Upper lobe of left lung (tissue), 6 donors: ENCODE data around the gene FLYWCH2. TPM values are rescaled to one million over a fixed set of nuclear protein-coding genes. Genes with fewer than 3 reads are reported as not detected.

Experiments
- ATAC-seq, 2 donors: fragments of 200-7000 bp; cut with Tn5 transposase; one replicate each; pipeline ENCODE4 v1.9.1; 2022; ENCODE audit warnings: mild to moderate bottlenecking in 2 of 2, moderate library complexity in 2 of 2; ENCODE audit not compliant: low FRiP score in 2 of 2
- DNase-seq, 2 donors: peaks; one replicate each; pipeline ENCODE4 v3.0.0-alpha.2; 2019 to 2020
- H3K27ac ChIP-seq, 4 donors: fragments of 200-600 bp; sonication (generic); one replicate each; pipeline ENCODE4 v1.5.1; 2016 to 2019
- H3K27me3 ChIP-seq, 4 donors: fragments of 200-600 bp; sonication (generic); one replicate each; pipeline ENCODE4 v1.5.1; 2017 to 2019
- H3K36me3 ChIP-seq, 4 donors: fragments of 200-600 bp; sonication (generic); one replicate each; pipeline ENCODE4 v1.5.1; 2016 to 2019
- H3K4me1 ChIP-seq, 4 donors: fragments of 200-600 bp; sonication (generic); one replicate each; pipeline ENCODE4 v1.5.1; 2018 to 2019
- H3K4me3 ChIP-seq, 4 donors: fragments of 200-600 bp; sonication (generic); one replicate each; pipeline ENCODE4 v1.5.1; 2017 to 2019; ENCODE audit warnings: mild to moderate bottlenecking in 2 of 4, moderate library complexity in 1 of 4
- H3K9me3 ChIP-seq, 4 donors: fragments of 200-600 bp; sonication (generic); one replicate each; pipeline ENCODE4 v1.5.1; 2018 to 2019
- CTCF ChIP-seq, 6 experiments: fragments of 450-650 bp in 4 of 6; fragments of 200-600 bp in 2 of 6; sonication (generic) in 2 of 6; IDR thresholded peaks; one replicate each; pipeline ENCODE4 v1.5.1; 2016 to 2019; ENCODE audit warnings: antibody characterized with exemption in 6 of 6
- EP300 ChIP-seq, 4 donors: sonication (generic); formaldehyde crosslinking; IDR thresholded peaks; one replicate each; pipeline ENCODE4 v1.5.1; 2017; ENCODE audit warnings: antibody characterized with exemption in 4 of 4, control low read depth in 2 of 4
- POLR2A ChIP-seq, 4 donors: fragments of 450-650 bp; IDR thresholded peaks; one replicate each; pipeline ENCODE4 v1.5.1; 2016 to 2017; ENCODE audit warnings: antibody characterized with exemption in 4 of 4, mild to moderate bottlenecking in 2 of 4
- POLR2AphosphoS5 ChIP-seq, 2 donors: sonication (generic); formaldehyde crosslinking; IDR thresholded peaks; one replicate each; pipeline ENCODE4 v1.5.1; 2017; ENCODE audit warnings: antibody characterized with exemption in 2 of 2
- WGBS, 2 donors: methylation state at CpG; one replicate each; pipeline ENCODE4 v1.1.5; 2017 to 2018; 5-methylcytosine and 5-hydroxymethylcytosine counted together
- total RNA-seq, 6 donors: library from RNA; depleted of rRNA in 4 of 6; stranded (reverse); fragments of >200 nt in 4 of 6; gene quantifications; one replicate each; pipeline versions ENCODE4 v1.1.0 to v1.2.1, GENCODE V29; 2016 to 2021
- donor health status: DM: no; HTN: no; CAD: no; lungs with moderate emphysema.
- donor health status: DM: no; HTN: yes; CAD: no; lungs with severe emphysema.

The FLYWCH2 gene
- total RNA-seq, 6 donors from 2014 or later: 31.2 to 70.1 (median 39.7) TPM

GRCh38 chr16:2902337-2903130 lies 19.5 kb downstream of the FLYWCH2 start:
- H3K27ac ChIP-seq: no peak overlapping the region
- TF ChIP-seq EP300 (IDR thresholded peaks at IDR 0.05) (no peak), POLR2AphosphoS5 (IDR thresholded peaks at IDR 0.05) (no peak), POLR2A (IDR thresholded peaks at IDR 0.05) (no peak), CTCF (IDR thresholded peaks at IDR 0.05) (no peak)
- no peaks in the 10 kb centered on the region for H3K27me3 ChIP-seq
- no peak overlapping the region for H3K4me3 ChIP-seq
- DNase-seq: no peak
- ATAC-seq: no peak
- no peaks in the 10 kb centered on the region for H3K9me3 ChIP-seq
- peaks cover 0 to 13% (median 4%) of the 10 kb centered on the region in 4 donors for H3K36me3 ChIP-seq
- peaks cover 12 to 25% (median 15%) of the 10 kb centered on the region in 4 donors for H3K4me1 ChIP-seq
- WGBS, 2 donors: 94 to 95% methylated on average over 9 of the region's 9 CpGs

- no peaks in the 10 kb centered on the region for H3K9me3 ChIP-seq
- no peaks in the 10 kb centered on the region for H3K27me3 ChIP-seq
- peak; percentile 93 to 96 for DNase-seq
- peak overlapping the region; percentile 86 to 95 (median 92) for H3K27ac ChIP-seq
- WGBS, 2 donors: 1 to 3% methylated on average over 23 to 56 of the region's 62 CpGs
- peaks cover 0 to 5% (median 1%) of the 10 kb centered on the region in 4 donors for H3K36me3 ChIP-seq
- TF ChIP-seq EP300 (IDR thresholded peaks at IDR 0.05) (no peak), CTCF (IDR thresholded peaks at IDR 0.05) (peak; percentile 86 to 96 (median 92)), POLR2A (IDR thresholded peaks at IDR 0.05) (peak in 1 of 4 donors; percentile 55), POLR2AphosphoS5 (IDR thresholded peaks at IDR 0.05) (peak; percentile 23 to 46)
- H3K4me3 ChIP-seq: peak overlapping the region; percentile 62 to 88 (median 86)
- peak; percentile 85 to 86 for ATAC-seq
- peaks cover 12 to 26% (median 15%) of the 10 kb centered on the region in 4 donors for H3K4me1 ChIP-seq
These were observed 21.3 kb downstream of the FLYWCH2 start for GRCh38 chr16:2904100-2904921.

GRCh38 chr16:2904922-2905240 lies 21.9 kb downstream of the FLYWCH2 start:
- no peak for DNase-seq
- TF ChIP-seq EP300 (IDR thresholded peaks at IDR 0.05) (no peak), POLR2AphosphoS5 (IDR thresholded peaks at IDR 0.05) (no peak), POLR2A (IDR thresholded peaks at IDR 0.05) (no peak), CTCF (IDR thresholded peaks at IDR 0.05) (no peak)
- no peaks in the 10 kb centered on the region for H3K9me3 ChIP-seq
- no peaks in the 10 kb centered on the region for H3K36me3 ChIP-seq
- peaks cover 12 to 26% (median 15%) of the 10 kb centered on the region in 4 donors for H3K4me1 ChIP-seq
- no peaks in the 10 kb centered on the region for H3K27me3 ChIP-seq
- peak overlapping the region; percentile 62 to 88 (median 86) for H3K4me3 ChIP-seq
- WGBS, 2 donors: 0 to 1% methylated on average over 8 to 28 of the region's 32 CpGs
- no peak for ATAC-seq
- peak overlapping the region; percentile 86 to 95 (median 92) for H3K27ac ChIP-seq

GRCh38 chr16:2905241-2905987 lies 22.4 kb downstream of the FLYWCH2 start:
- ATAC-seq (peak; percentile 93 to 98), DNase-seq (peak; percentile 98 to 100)
- Histone ChIP-seq H3K27ac (peak overlapping the region; percentile 86 to 95 (median 92)), H3K4me1 (peaks cover 12 to 26% (median 15%) of the 10 kb centered on the region in 4 donors), H3K27me3 (no peaks in the 10 kb centered on the region), H3K4me3 (peak overlapping the region; percentile 62 to 88 (median 86)), H3K36me3 (no peaks in the 10 kb centered on the region), H3K9me3 (no peaks in the 10 kb centered on the region)
- TF ChIP-seq POLR2A (IDR thresholded peaks at IDR 0.05): peak in 3 of 4 donors; percentile 91 to 94 (median 94)
- peak in 1 of 4 donors; percentile 64 for TF ChIP-seq EP300 (IDR thresholded peaks at IDR 0.05)
- peak in 1 of 6 experiments; percentile 15 for TF ChIP-seq CTCF (IDR thresholded peaks at IDR 0.05)
- peak; percentile 98 to 100 for TF ChIP-seq POLR2AphosphoS5 (IDR thresholded peaks at IDR 0.05)
- WGBS, 2 donors: 0 to 2% methylated on average over 25 to 30 of the region's 51 CpGs
